Suprapubic skin (tissue), 4 donors: ENCODE results near the gene MYBPH. TPM values are rescaled to one million over a fixed set of nuclear protein-coding genes. Genes with fewer than 3 reads are reported as not detected.

ENCODE experiments used
- DNase-seq, 2 donors: peaks; one replicate each; pipeline ENCODE4 v3.0.0-alpha.2; 2019; ENCODE audit warnings: low spot score in 2 of 2
- H3K27ac ChIP-seq: fragments of 200-600 bp; sonication (generic); one replicate; pipeline ENCODE4 v1.5.1; 2019
- H3K27me3 ChIP-seq: fragments of 200-600 bp; sonication (generic); one replicate; pipeline ENCODE4 v1.5.1; 2019
- H3K36me3 ChIP-seq: fragments of 200-600 bp; sonication (generic); one replicate; pipeline ENCODE4 v1.5.1; 2019
- H3K4me1 ChIP-seq: fragments of 200-600 bp; sonication (generic); one replicate; pipeline ENCODE4 v1.5.1; 2019
- H3K4me3 ChIP-seq: fragments of 200-600 bp; sonication (generic); one replicate; pipeline ENCODE4 v1.5.1; 2019; ENCODE audit warnings: mild to moderate bottlenecking
- H3K9me3 ChIP-seq: fragments of 200-600 bp; sonication (generic); one replicate; pipeline ENCODE4 v1.5.1; 2019
- EP300 ChIP-seq: sonication (generic); formaldehyde crosslinking; IDR thresholded peaks from one replicate; pipeline ENCODE4 v1.6.1; 2017; ENCODE audit warnings: antibody characterized with exemption
- POLR2A ChIP-seq, 2 donors: fragments of 450-650 bp; IDR thresholded peaks; one replicate each; pipeline ENCODE4 v1.6.1; 2017; ENCODE audit warnings: antibody characterized with exemption in 2 of 2, mild to moderate bottlenecking in 2 of 2, moderate library complexity in 2 of 2
- POLR2AphosphoS5 ChIP-seq, 3 donors: sonication (generic); formaldehyde crosslinking; IDR thresholded peaks; one replicate each; pipeline ENCODE4 v1.6.1; 2017; ENCODE audit warnings: antibody characterized with exemption in 3 of 3
- WGBS: methylation state at CpG from one replicate; pipeline ENCODE4 v1.1.5; 2018; 5-methylcytosine and 5-hydroxymethylcytosine counted together
- total RNA-seq, 4 donors: library from RNA; depleted of rRNA; stranded (reverse); fragments of >200 nt; gene quantifications; one replicate each; pipeline ENCODE4 v1.1.0, GENCODE V29; 2016
- TF ChIP-seq, protein P1 (sequence below), 2 donors: fragments of 200-600 bp in 1 of 2; fragments of 450-650 bp in 1 of 2; sonication (generic) in 1 of 2; IDR thresholded peaks; one replicate each; pipeline ENCODE4 v1.5.1; 2016 to 2019; ENCODE audit warnings: antibody characterized with exemption in 2 of 2, mild to moderate bottlenecking in 1 of 2, moderate library complexity in 1 of 2

MYBPH gene
- total RNA-seq, 4 donors from 2014 or later = 0.26 TPM; not detected in 3

DNA sequence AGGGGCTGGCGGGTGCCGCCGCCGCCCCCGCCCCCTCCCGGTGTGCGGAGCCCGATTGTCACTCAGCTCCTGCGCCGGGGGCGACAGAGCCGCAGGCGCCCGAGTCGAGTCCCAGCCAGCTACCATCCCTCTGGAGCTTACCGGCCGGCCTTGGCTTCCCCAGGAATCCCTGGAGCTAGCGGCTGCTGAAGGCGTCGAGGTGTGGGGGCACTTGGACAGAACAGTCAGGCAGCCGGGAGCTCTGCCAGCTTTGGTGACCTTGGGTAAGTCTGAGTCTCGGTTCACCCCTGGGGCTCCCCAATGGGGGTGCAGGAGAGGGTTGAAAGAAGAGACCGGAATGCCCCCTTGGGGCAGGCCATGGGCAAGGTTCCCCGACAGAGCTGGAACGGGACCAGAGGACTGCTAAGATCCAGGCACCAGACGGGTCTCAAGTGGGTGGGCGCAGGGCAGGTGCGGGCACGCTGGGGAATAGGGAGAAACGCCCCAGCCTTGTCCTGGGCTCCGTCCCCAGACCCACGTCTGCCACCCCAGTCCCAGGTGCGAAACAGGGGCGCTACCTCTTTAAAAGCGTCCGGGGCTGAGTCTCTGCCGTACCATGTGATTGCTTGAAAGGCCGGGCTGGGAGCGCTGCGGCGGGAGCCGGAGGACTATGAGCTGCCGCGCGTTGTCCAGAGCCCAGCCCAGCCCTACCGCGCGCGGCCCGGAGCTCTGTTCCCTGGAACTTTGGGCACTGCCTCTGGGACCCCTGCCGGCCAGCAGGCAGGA, 47.8 kb downstream of the MYBPH start, which contains the start of gene ADORA1:
ADORA1 (plus strand) TSS at position 61 of the 765 bp plus-strand sequence. CDS start 1,116 bp downstream, outside the sequence.
- Histone ChIP-seq H3K9me3 (no peaks in the 10 kb centered on the region), H3K27ac (no peak within 1 kb of the TSS), H3K4me3 (peak within 1 kb of the TSS; percentile 49), H3K4me1 (peaks cover 23% of the 10 kb centered on the region), H3K36me3 (no peaks in the 10 kb centered on the region), H3K27me3 (peaks cover 51% of the 10 kb centered on the region)
- peak in 1 of 2 donors; percentile 78 for DNase-seq
- no peak for TF ChIP-seq POLR2A (IDR thresholded peaks at IDR 0.05)
- TF ChIP-seq, protein P1, sequence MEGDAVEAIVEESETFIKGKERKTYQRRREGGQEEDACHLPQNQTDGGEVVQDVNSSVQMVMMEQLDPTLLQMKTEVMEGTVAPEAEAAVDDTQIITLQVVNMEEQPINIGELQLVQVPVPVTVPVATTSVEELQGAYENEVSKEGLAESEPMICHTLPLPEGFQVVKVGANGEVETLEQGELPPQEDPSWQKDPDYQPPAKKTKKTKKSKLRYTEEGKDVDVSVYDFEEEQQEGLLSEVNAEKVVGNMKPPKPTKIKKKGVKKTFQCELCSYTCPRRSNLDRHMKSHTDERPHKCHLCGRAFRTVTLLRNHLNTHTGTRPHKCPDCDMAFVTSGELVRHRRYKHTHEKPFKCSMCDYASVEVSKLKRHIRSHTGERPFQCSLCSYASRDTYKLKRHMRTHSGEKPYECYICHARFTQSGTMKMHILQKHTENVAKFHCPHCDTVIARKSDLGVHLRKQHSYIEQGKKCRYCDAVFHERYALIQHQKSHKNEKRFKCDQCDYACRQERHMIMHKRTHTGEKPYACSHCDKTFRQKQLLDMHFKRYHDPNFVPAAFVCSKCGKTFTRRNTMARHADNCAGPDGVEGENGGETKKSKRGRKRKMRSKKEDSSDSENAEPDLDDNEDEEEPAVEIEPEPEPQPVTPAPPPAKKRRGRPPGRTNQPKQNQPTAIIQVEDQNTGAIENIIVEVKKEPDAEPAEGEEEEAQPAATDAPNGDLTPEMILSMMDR (IDR thresholded peaks at IDR 0.05) = no peak
- 2% methylated on average over 12 of the region's 51 CpGs for WGBS

GRCh38 chr1:203126866-203127665, 48.6 kb downstream of the MYBPH start:
- TF ChIP-seq EP300 = no peak
- TF ChIP-seq POLR2A (IDR thresholded peaks at IDR 0.05) = no peak
- TF ChIP-seq, protein P1 (IDR thresholded peaks at IDR 0.05) = no peak
- TF ChIP-seq POLR2AphosphoS5 (IDR thresholded peaks at IDR 0.05) = no peak
- H3K36me3 ChIP-seq = no peaks in the 10 kb centered on the region
- no peak overlapping the region for H3K27ac ChIP-seq
- 28% methylated on average over 8 of the region's 12 CpGs for WGBS
- peaks cover 23% of the 10 kb centered on the region for H3K4me1 ChIP-seq
- peaks cover 53% of the 10 kb centered on the region for H3K27me3 ChIP-seq
- peak overlapping the region; percentile 49 for H3K4me3 ChIP-seq
- H3K9me3 ChIP-seq = no peaks in the 10 kb centered on the region
- DNase-seq = peak in 1 of 2 donors; percentile 47

DNA sequence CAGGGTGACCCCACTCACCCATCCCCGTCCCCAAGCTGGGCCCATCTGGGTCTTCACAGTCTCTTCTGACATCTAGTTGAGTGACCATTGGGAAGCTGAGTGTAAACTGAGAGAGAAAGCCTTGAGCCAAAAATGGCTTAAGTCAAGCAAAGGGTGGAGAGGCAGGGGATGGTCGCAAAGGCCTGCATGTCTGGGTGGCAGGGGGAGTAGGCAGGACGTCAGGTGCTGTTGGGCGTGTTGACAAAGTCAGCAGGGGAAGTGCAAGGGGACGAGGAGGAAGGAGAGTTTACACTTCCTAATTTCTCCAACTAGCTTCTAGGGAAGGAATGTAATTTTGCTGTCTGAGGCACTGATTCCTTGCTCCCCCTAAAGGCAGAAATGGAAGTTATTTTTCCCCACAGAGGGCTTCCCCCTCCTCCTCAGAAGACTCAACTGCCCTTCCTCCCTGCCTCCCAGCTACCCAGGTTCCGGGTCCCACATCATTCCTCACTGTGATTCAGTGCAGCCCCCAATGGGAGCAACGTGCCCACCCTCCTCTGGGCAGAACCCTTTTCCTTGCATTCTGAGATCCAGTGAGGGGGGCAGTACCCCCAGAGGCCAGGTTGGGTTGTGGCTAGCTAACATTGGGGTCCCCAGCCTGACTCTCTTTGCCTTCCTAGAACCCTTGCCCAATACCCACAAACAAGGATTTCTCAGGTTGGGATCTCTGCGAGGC, 49.3 kb downstream of the MYBPH start:
- no peaks in the 10 kb centered on the region for H3K36me3 ChIP-seq
- peaks cover 56% of the 10 kb centered on the region for H3K27me3 ChIP-seq
- peak in 1 of 2 donors; percentile 43 for DNase-seq
- H3K4me1 ChIP-seq = peaks cover 23% of the 10 kb centered on the region
- no peak overlapping the region for H3K27ac ChIP-seq
- 30% methylated on average over 8 of the region's 8 CpGs for WGBS
- no peaks in the 10 kb centered on the region for H3K9me3 ChIP-seq
- H3K4me3 ChIP-seq = no peak overlapping the region
- TF ChIP-seq POLR2AphosphoS5 (IDR thresholded peaks at IDR 0.05) (no peak), EP300 (no peak), POLR2A (IDR thresholded peaks at IDR 0.05) (no peak)
- TF ChIP-seq, protein P1 (IDR thresholded peaks at IDR 0.05) = peak in 1 of 2 donors; percentile 10

DNA sequence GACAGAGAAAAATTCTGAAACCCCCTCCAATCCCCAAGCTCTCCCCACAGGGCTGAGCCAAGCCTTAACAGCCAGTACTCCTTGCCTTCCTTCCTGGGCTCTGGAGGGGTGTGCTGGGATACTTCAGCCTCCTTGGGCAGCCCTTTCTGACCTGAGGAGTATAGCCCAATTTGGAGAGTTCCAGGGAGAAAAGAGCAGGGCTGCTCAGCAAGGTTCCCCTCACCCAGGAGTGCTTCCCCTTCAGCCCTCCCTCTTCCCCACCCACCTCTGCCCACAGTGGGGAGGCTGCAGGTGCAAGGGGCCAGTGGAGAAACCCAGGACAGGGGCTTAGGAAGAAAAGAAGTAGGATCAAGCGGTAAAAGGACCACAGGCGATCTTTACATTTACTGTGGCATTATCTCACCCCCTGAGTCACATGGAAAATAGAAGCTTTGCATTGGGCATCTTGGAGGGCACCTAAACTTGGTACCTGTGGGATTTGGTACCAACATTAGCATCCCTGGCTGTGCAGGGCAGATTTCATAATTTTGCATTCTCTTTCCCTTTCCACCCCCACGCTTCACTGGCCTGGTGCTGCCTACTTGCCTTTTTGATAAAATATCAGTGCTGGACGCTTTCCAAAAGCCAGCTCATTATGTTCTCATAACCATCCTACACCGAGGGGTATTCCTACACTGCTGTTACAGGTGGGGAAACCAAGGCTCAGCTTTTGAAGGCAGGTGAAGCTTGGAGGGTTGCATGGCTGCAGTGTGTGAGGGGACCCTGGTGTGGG, 50.9 kb downstream of the MYBPH start:
- Histone ChIP-seq H3K4me3 (no peak overlapping the region), H3K9me3 (no peaks in the 10 kb centered on the region), H3K4me1 (peaks cover 23% of the 10 kb centered on the region), H3K27ac (no peak overlapping the region), H3K36me3 (no peaks in the 10 kb centered on the region), H3K27me3 (peaks cover 72% of the 10 kb centered on the region)
- TF ChIP-seq POLR2A (IDR thresholded peaks at IDR 0.05) (no peak), EP300 (no peak), POLR2AphosphoS5 (IDR thresholded peaks at IDR 0.05) (no peak)
- no peak for DNase-seq
- 68% methylated on average over 5 of the region's 5 CpGs for WGBS

DNA sequence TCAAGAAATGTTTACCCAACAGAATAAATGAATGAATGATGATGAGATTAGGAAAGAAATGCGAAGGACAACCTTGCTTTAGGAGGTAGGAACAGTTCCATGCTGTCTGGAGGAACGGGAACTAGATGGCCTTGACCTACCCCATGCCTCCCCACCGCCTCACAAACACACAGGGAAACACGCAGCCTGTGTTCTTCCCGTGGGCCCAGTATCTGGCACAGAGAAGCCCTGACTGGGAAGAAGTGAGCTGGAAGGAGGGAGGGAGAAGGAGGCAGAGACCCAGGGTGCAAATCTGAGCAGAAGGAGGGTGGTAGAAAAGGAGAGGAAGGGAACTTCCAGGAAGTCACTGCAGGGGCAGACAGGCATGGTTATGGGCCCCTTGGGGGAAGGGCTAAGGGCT, 51.6 kb downstream of the MYBPH start:
- no peak for TF ChIP-seq POLR2AphosphoS5 (IDR thresholded peaks at IDR 0.05)
- no peak for TF ChIP-seq POLR2A (IDR thresholded peaks at IDR 0.05)
- TF ChIP-seq EP300 = no peak
- TF ChIP-seq, protein P1 (IDR thresholded peaks at IDR 0.05) = no peak
- H3K4me1 ChIP-seq = peaks cover 23% of the 10 kb centered on the region
- no peak overlapping the region for H3K27ac ChIP-seq
- no peaks in the 10 kb centered on the region for H3K9me3 ChIP-seq
- no peak for DNase-seq
- peaks cover 79% of the 10 kb centered on the region for H3K27me3 ChIP-seq
- H3K36me3 ChIP-seq = no peaks in the 10 kb centered on the region
- WGBS = 70% methylated on average over 5 of the region's 5 CpGs
- H3K4me3 ChIP-seq = no peak overlapping the region
